Neural progenitor cell (in vitro differentiated cells): ENCODE results near the gene HBD. TPM values are rescaled to one million over a fixed set of nuclear protein-coding genes. Genes with fewer than 3 reads are reported as not detected.

Experiments
- DNase-seq: peaks from one replicate; pipeline ENCODE4 v3.0.0-alpha.2; 2016; ENCODE audit warnings: low spot score
- H2AFZ ChIP-seq: fragments of 200-600 bp; sonication (generic); replicated peaks from 2 replicates; pipeline ENCODE4 v1.6.1; 2016; ENCODE audit warnings: antibody characterized with exemption
- H3F3A ChIP-seq: fragments of 200-600 bp; sonication (generic); 2 replicates; pipeline ENCODE4 v1.6.1; 2016; ENCODE audit warnings: antibody characterized with exemption, low read depth
- H3K27ac ChIP-seq: fragments of 200-600 bp; sonication (generic); 2 replicates; pipeline ENCODE4 v1.5.1; 2016; ENCODE audit warnings: mild to moderate bottlenecking
- H3K27me3 ChIP-seq: fragments of 200-600 bp; sonication (generic); 2 replicates; pipeline ENCODE4 v1.6.1; 2016; ENCODE audit warnings: mild to moderate bottlenecking, moderate library complexity
- H3K36me3 ChIP-seq: fragments of 200-600 bp; sonication (generic); 2 replicates; pipeline ENCODE4 v1.5.1; 2016
- H3K4me1 ChIP-seq: fragments of 200-600 bp; sonication (generic); 2 replicates; pipeline ENCODE4 v1.6.1; 2016; ENCODE audit warnings: mixed run types
- H3K4me2 ChIP-seq: fragments of 200-600 bp; sonication (generic); 2 replicates; pipeline ENCODE4 v1.6.1; 2016
- H3K4me3 ChIP-seq: fragments of 200-600 bp; sonication (generic); 2 replicates; pipeline ENCODE4 v1.5.1; 2016
- H3K79me2 ChIP-seq: fragments of 200-600 bp; sonication (generic); 2 replicates; pipeline ENCODE4 v1.6.1; 2016; ENCODE audit warnings: low read depth
- H3K9ac ChIP-seq: fragments of 200-600 bp; sonication (generic); 2 replicates; pipeline ENCODE4 v1.6.1; 2016
- H3K9me3 ChIP-seq: fragments of 200-600 bp; sonication (generic); 2 replicates; pipeline ENCODE4 v1.5.1; 2016; ENCODE audit warnings: low read depth
- H4K20me1 ChIP-seq: fragments of 200-600 bp; sonication (generic); 2 replicates; pipeline ENCODE4 v1.6.1; 2016; ENCODE audit warnings: low read depth
- H3K27ac Mint-ChIP-seq: 3 replicates; pipeline ENCODE4 v1.8.0; 2021; ENCODE audit warnings: mixed read lengths
- H3K27me3 Mint-ChIP-seq: 2 replicates; pipeline ENCODE4 v1.8.0; 2022; ENCODE audit warnings: low read depth, mild to moderate bottlenecking, inconsistent platforms, moderate library complexity, mixed read lengths; ENCODE audit not compliant: insufficient read depth
- H3K36me3 Mint-ChIP-seq: 3 replicates; pipeline ENCODE4 v1.8.0; 2021; ENCODE audit warnings: mixed read lengths
- H3K4me1 Mint-ChIP-seq: 3 replicates; pipeline ENCODE4 v1.8.0; 2021; ENCODE audit warnings: mixed read lengths
- H3K4me3 Mint-ChIP-seq: 3 replicates; pipeline ENCODE4 v1.8.0; 2021; ENCODE audit warnings: mild to moderate bottlenecking, moderate library complexity, mixed read lengths
- H3K9me3 Mint-ChIP-seq: 3 replicates; pipeline ENCODE4 v1.8.0; 2020; ENCODE audit warnings: mixed read lengths
- CTCF ChIP-seq: fragments of 200-600 bp; sonication (generic); IDR thresholded peaks from 2 replicates; pipeline ENCODE4 v1.5.1; 2017; ENCODE audit warnings: antibody characterized with exemption, mild to moderate bottlenecking
- EZH2 ChIP-seq: fragments of 200-600 bp; sonication (generic); IDR thresholded peaks from 2 replicates; pipeline ENCODE4 v1.6.1; 2017; ENCODE audit warnings: antibody characterized with exemption, mild to moderate bottlenecking, moderate library complexity
- EZH2phosphoT487 ChIP-seq: fragments of 200-600 bp; sonication (generic); IDR thresholded peaks from 2 replicates; pipeline ENCODE4 v1.6.1; 2017; ENCODE audit warnings: antibody characterized with exemption
- total RNA-seq: library from RNA; depleted of rRNA; stranded (reverse); fragments of >200 nt; gene quantifications from 2 replicates; pipeline ENCODE4 v1.2.3, GENCODE V29; 2015; ENCODE audit warnings: low replicate concordance

The HBD gene
- total RNA-seq, 1 donor from 2014 or later, result not detected

- Histone ChIP-seq H3K36me3 (no peaks in the 10 kb centered on the region), H3F3A (no peaks in the 10 kb centered on the region), H3K4me3 (no peak overlapping the region), H3K27ac (no peak overlapping the region), H3K4me2 (no peak overlapping the region), H3K27me3 (no peaks in the 10 kb centered on the region), H3K79me2 (no peaks in the 10 kb centered on the region), H3K9me3 (no peaks in the 10 kb centered on the region), H3K4me1 (no peaks in the 10 kb centered on the region), H2AFZ (no peak overlapping the region), H4K20me1 (no peaks in the 10 kb centered on the region), H3K9ac (no peak overlapping the region)
- Mint-ChIP-seq H3K27me3 (peaks cover 2% of the 10 kb centered on the region), H3K4me3 (no peak overlapping the region), H3K36me3 (no peaks in the 10 kb centered on the region), H3K4me1 (no peaks in the 10 kb centered on the region), H3K27ac (no peak overlapping the region), H3K9me3 (no peaks in the 10 kb centered on the region)
- no peak for DNase-seq
- TF ChIP-seq EZH2, result no peak
- TF ChIP-seq EZH2phosphoT487, result no peak
- TF ChIP-seq CTCF, result no peak
These were observed 7.9 kb upstream of the HBD start for GRCh38 chr11:5242208-5242607.

- Mint-ChIP-seq H3K27ac (no peak overlapping the region), H3K27me3 (peaks cover 2% of the 10 kb centered on the region)
- no peak overlapping the region for H3K27ac ChIP-seq
These were observed 7.2 kb upstream of the HBD start for GRCh38 chr11:5241458-5241857.

GRCh38 chr11:5240458-5240857 is 6.2 kb upstream of the HBD start:
- no peaks in the 10 kb centered on the region for H3K4me1 Mint-ChIP-seq

More at GRCh38 chr11:5241458-5241857, 7.2 kb upstream of the HBD start:
- H3F3A ChIP-seq, result no peaks in the 10 kb centered on the region
- H3K36me3 ChIP-seq, result no peaks in the 10 kb centered on the region
- H3K9me3 Mint-ChIP-seq, result no peaks in the 10 kb centered on the region
- H3K36me3 Mint-ChIP-seq, result no peaks in the 10 kb centered on the region
- H3K4me2 ChIP-seq, result no peak overlapping the region
- no peak overlapping the region for H3K4me3 ChIP-seq
- H3K9me3 ChIP-seq, result no peaks in the 10 kb centered on the region
- H4K20me1 ChIP-seq, result no peaks in the 10 kb centered on the region
- H3K4me1 ChIP-seq, result no peaks in the 10 kb centered on the region
- no peak for DNase-seq
- no peaks in the 10 kb centered on the region for H3K4me1 Mint-ChIP-seq
- H3K9ac ChIP-seq, result no peak overlapping the region
- TF ChIP-seq EZH2 (no peak), CTCF (no peak), EZH2phosphoT487 (no peak)
- H3K4me3 Mint-ChIP-seq, result no peak overlapping the region
- H3K27me3 ChIP-seq, result no peaks in the 10 kb centered on the region
- H3K79me2 ChIP-seq, result no peaks in the 10 kb centered on the region
- no peak overlapping the region for H2AFZ ChIP-seq

More at GRCh38 chr11:5240458-5240857, 6.2 kb upstream of the HBD start:
- H3K4me1 ChIP-seq, result no peaks in the 10 kb centered on the region
- no peaks in the 10 kb centered on the region for H3K36me3 Mint-ChIP-seq
- no peak for TF ChIP-seq CTCF
- no peak for TF ChIP-seq EZH2
- no peak for TF ChIP-seq EZH2phosphoT487
- H3K4me3 ChIP-seq, result no peak overlapping the region
- H2AFZ ChIP-seq, result peak overlapping the region; percentile 5
- no peak overlapping the region for H3K27ac Mint-ChIP-seq
- no peak overlapping the region for H3K4me3 Mint-ChIP-seq
- no peaks in the 10 kb centered on the region for H3K27me3 ChIP-seq
- H3K9me3 ChIP-seq, result no peaks in the 10 kb centered on the region
- no peak overlapping the region for H3K27ac ChIP-seq
- H3K27me3 Mint-ChIP-seq, result peaks cover 2% of the 10 kb centered on the region
- no peaks in the 10 kb centered on the region for H4K20me1 ChIP-seq
- no peak for DNase-seq
- no peak overlapping the region for H3K4me2 ChIP-seq
- H3K9ac ChIP-seq, result no peak overlapping the region
- no peaks in the 10 kb centered on the region for H3K9me3 Mint-ChIP-seq
- H3F3A ChIP-seq, result no peaks in the 10 kb centered on the region
- H3K36me3 ChIP-seq, result no peaks in the 10 kb centered on the region
- H3K79me2 ChIP-seq, result no peaks in the 10 kb centered on the region
